RWPE1 (cell line): Measurements from ENCODE around the gene TERT.

ENCODE experiments used
- CTCF ChIA-PET: fragments of 350-600 bp; sonication (Branson Sonifier 250); formaldehyde crosslinking; extraction: SDS; loops from one replicate; lab custom pipeline; 2021; lab: Yijun Ruan, JAX
- POLR2A ChIA-PET: fragments of 400-600 bp; formaldehyde crosslinking; extraction: SDS; loops from one replicate; lab custom pipeline; 2020; ENCODE audit warnings: antibody characterized with exemption; ENCODE audit not compliant: low non-redundant PET; lab: Yijun Ruan, JAX
- DNase-seq: peaks from one replicate; pipeline ENCODE4 v3.0.0; 2012; ENCODE audit warnings: low spot score
- H3K27ac ChIP-seq: fragments of 450-650 bp; 2 replicates; pipeline ENCODE4 v1.5.1; 2017
- CTCF ChIP-seq: fragments of 450-650 bp; conservative IDR thresholded peaks from 2 replicates; pipeline ENCODE4 v1.5.1; 2017; ENCODE audit warnings: low read depth, mild to moderate bottlenecking

The TERT gene

GRCh38 chr5:1208221-1208742, 86.6 kb downstream of the TERT start:
- TF ChIP-seq CTCF, result no peak
- DNase-seq, result no peak
- CTCF ChIA-PET, result interaction anchor here (0.5 to 1.4 kb wide), 15 partner anchors 11 to 599 kb away, joined by 3 to 6 read pairs (median 4); no protein-coding TSS in a partner anchor
- POLR2A ChIA-PET, result no interaction called here
- no peak overlapping the region for H3K27ac ChIP-seq

GRCh38 chr5:1207555-1207954, 87.3 kb downstream of the TERT start:
- ChIA-PET POLR2A (no interaction called here), CTCF (interaction anchor here (1.2 kb wide), 1 partner anchor 12 kb away, joined by 5 read pairs; no protein-coding TSS in a partner anchor)
- TF ChIP-seq CTCF, result no peak
- DNase-seq, result no peak
- H3K27ac ChIP-seq, result no peak overlapping the region

GRCh38 chr5:1206521-1207412, 88.1 kb downstream of the TERT start:
- H3K27ac ChIP-seq, result no peak overlapping the region
- no peak for DNase-seq
- CTCF ChIA-PET, result no interaction called here
- POLR2A ChIA-PET, result no interaction called here
- TF ChIP-seq CTCF, result no peak

GRCh38 chr5:1205255-1206180, 89.3 kb downstream of the TERT start:
- TF ChIP-seq CTCF, result no peak
- ChIA-PET CTCF (interaction anchor here (0.7 to 1.1 kb wide), 2 partner anchors 40 to 277 kb away, joined by 3 to 4 read pairs; no protein-coding TSS in a partner anchor), POLR2A (no interaction called here)
- no peak for DNase-seq
- no peak overlapping the region for H3K27ac ChIP-seq

- no peak for TF ChIP-seq CTCF
- no peak for DNase-seq
- ChIA-PET POLR2A (no interaction called here), CTCF (interaction anchor here (0.8 to 1.1 kb wide), 3 partner anchors 31 to 281 kb away, joined by 3 to 4 read pairs (median 3); no protein-coding TSS in a partner anchor)
- no peak overlapping the region for H3K27ac ChIP-seq
Measured at GRCh38 chr5:1204693-1205242, 90.1 kb downstream of the TERT start.
